ENCODE results near the gene OTOR. TPM values are rescaled to one million over a fixed set of nuclear protein-coding genes. Genes with fewer than 3 reads are reported as not detected.

OTOR gene
- total RNA-seq, 4 donors from 2014 or later: not detected

DNA sequence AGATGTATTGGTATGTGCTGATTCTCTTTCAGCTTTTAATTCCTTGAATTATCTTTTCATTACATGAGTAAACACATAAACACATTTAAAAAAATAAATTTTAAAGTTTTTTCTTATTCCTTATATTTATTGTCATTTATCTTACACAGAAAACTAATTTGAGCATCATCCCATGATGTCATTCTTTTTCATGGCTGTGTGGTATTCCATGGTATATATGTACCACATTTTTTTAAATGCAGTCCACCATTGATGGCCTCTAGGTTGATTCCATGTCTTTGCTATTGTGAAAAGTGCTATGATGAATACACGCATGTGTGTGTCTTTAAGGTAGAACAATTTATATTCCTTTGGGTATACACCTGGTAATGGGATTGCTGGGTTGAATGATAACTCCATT lies 33.3 kb downstream of the OTOR start:
- no peaks in the 10 kb centered on the region for H3K27me3 ChIP-seq
- H3K9me3 ChIP-seq: peaks cover 0 to 7% (median 4%) of the 10 kb centered on the region in 3 donors
- no peak overlapping the region for H3K4me3 ChIP-seq
- intact Hi-C loops (cut with DNase I): no loop called here
- DNase-seq: no peak
- no peaks in the 10 kb centered on the region for H3K36me3 ChIP-seq
- no peak overlapping the region for H3K27ac ChIP-seq
- 82 to 100% methylated on average over 1 of the region's 1 CpG for WGBS, 2 donors
- H3K4me1 ChIP-seq: no peaks in the 10 kb centered on the region
- TF ChIP-seq, protein P1, sequence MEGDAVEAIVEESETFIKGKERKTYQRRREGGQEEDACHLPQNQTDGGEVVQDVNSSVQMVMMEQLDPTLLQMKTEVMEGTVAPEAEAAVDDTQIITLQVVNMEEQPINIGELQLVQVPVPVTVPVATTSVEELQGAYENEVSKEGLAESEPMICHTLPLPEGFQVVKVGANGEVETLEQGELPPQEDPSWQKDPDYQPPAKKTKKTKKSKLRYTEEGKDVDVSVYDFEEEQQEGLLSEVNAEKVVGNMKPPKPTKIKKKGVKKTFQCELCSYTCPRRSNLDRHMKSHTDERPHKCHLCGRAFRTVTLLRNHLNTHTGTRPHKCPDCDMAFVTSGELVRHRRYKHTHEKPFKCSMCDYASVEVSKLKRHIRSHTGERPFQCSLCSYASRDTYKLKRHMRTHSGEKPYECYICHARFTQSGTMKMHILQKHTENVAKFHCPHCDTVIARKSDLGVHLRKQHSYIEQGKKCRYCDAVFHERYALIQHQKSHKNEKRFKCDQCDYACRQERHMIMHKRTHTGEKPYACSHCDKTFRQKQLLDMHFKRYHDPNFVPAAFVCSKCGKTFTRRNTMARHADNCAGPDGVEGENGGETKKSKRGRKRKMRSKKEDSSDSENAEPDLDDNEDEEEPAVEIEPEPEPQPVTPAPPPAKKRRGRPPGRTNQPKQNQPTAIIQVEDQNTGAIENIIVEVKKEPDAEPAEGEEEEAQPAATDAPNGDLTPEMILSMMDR (IDR thresholded peaks at IDR 0.05): no peak
- TF ChIP-seq POLR2A (IDR thresholded peaks at IDR 0.05): no peak

DNA sequence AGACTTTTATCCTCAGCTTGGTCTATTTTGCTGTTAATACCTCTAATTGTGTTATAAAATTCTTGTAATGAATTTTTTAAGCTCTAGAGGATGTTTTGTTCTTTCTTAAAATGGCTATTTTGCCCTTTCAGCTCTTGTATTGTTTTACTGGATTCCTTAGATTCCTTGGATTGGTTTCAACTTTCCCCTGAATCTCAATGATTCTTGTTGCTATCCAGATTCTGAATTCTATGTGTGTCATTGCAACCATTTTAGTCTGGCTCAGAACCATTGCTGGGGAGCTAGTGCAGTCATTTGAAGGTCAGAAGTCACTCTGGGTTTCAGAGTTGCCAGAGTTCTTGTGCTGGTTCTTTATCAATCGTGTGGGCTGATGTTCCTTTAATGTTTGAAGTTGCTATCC lies 37.1 kb downstream of the OTOR start:
- Histone ChIP-seq H3K27me3 (no peaks in the 10 kb centered on the region), H3K4me1 (no peaks in the 10 kb centered on the region), H3K27ac (no peak overlapping the region), H3K4me3 (no peak overlapping the region), H3K36me3 (no peaks in the 10 kb centered on the region), H3K9me3 (peaks cover 0 to 7% (median 4%) of the 10 kb centered on the region in 3 donors)
- WGBS, 2 donors: 60 to 74% methylated on average over 1 of the region's 1 CpG
- DNase-seq: no peak
- intact Hi-C loops (cut with DNase I): no loop called here
- no peak for TF ChIP-seq POLR2A (IDR thresholded peaks at IDR 0.05)
- TF ChIP-seq, protein P1 (IDR thresholded peaks at IDR 0.05): no peak

Other genes starting within 250 kb of the OTOR start
- 10 to 100 TPM; 16.6 to 29.6 (median 20.2) TPM for gene KIF16B, start 174.9 kb upstream of the OTOR start, total RNA-seq
- 10 to 100 TPM; 18.0 to 42.0 (median 26.4) TPM for gene SNRPB2, start 18.3 kb upstream of the OTOR start, total RNA-seq

All from esophagus squamous epithelium (tissue), 5 donors.